ENCODE measurements around the gene TTC28.

Gene TTC28

DNA sequence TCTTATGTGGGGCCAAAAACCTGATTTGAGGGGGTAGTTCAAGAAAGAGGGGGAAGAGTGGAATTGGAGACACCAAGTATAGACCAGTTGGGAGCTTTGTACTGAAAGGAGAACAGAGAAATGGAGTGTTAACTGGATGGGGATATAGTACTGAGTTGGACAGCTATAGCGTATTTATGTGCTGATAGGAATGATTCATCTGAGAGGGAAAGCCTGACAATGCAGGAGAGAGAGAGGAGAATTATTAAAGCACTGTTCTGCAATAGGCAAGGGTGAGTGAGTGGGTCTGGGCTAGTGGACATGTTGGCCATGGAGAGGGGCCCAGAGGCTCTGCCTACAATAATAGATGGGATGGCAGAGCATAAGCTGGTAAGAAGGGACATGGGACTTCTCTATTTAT lies 707.7 kb downstream of the TTC28 start:
- Histone ChIP-seq H3K4me1 (ENCODE audit: control insufficient read depth, insufficient read depth, low read length, poor library complexity, severe bottlenecking) (no peaks in the 10 kb centered on the region), H3K9me3 (ENCODE audit: control insufficient read depth, low read length) (no peaks in the 10 kb centered on the region), H3K4me3 (ENCODE audit: insufficient read depth, low read depth, low read length, poor library complexity, severe bottlenecking) (no peak overlapping the region), H3K36me3 (ENCODE audit: control insufficient read depth, insufficient read depth, low read length) (no peaks in the 10 kb centered on the region), H3K27ac (ENCODE audit: insufficient read depth, low read length, poor library complexity, severe bottlenecking) (no peak overlapping the region), H3K27me3 (replicated peaks; ENCODE audit: control insufficient read depth, insufficient read depth, low read length, poor library complexity, severe bottlenecking) (no peaks in the 10 kb centered on the region)
- no peak for DNase-seq

GRCh38 chr22:27970596-27971220 lies 708.9 kb downstream of the TTC28 start:
- Histone ChIP-seq H3K27me3 (replicated peaks; ENCODE audit: control insufficient read depth, insufficient read depth, low read length, poor library complexity, severe bottlenecking) (no peaks in the 10 kb centered on the region), H3K4me3 (ENCODE audit: insufficient read depth, low read depth, low read length, poor library complexity, severe bottlenecking) (no peak overlapping the region), H3K4me1 (ENCODE audit: control insufficient read depth, insufficient read depth, low read length, poor library complexity, severe bottlenecking) (no peaks in the 10 kb centered on the region), H3K36me3 (ENCODE audit: control insufficient read depth, insufficient read depth, low read length) (no peaks in the 10 kb centered on the region), H3K27ac (ENCODE audit: insufficient read depth, low read length, poor library complexity, severe bottlenecking) (no peak overlapping the region), H3K9me3 (ENCODE audit: control insufficient read depth, low read length) (no peaks in the 10 kb centered on the region)
- no peak for DNase-seq

- H3K27ac ChIP-seq (ENCODE audit: insufficient read depth, low read length, poor library complexity, severe bottlenecking): no peak overlapping the region
- no peaks in the 10 kb centered on the region for H3K36me3 ChIP-seq (ENCODE audit: control insufficient read depth, insufficient read depth, low read length)
- no peak overlapping the region for H3K4me3 ChIP-seq (ENCODE audit: insufficient read depth, low read depth, low read length, poor library complexity, severe bottlenecking)
- no peaks in the 10 kb centered on the region for H3K27me3 ChIP-seq (replicated peaks; ENCODE audit: control insufficient read depth, insufficient read depth, low read length, poor library complexity, severe bottlenecking)
- no peaks in the 10 kb centered on the region for H3K9me3 ChIP-seq (ENCODE audit: control insufficient read depth, low read length)
- DNase-seq: no peak
- H3K4me1 ChIP-seq (ENCODE audit: control insufficient read depth, insufficient read depth, low read length, poor library complexity, severe bottlenecking): no peaks in the 10 kb centered on the region
Measured at GRCh38 chr22:27966168-27967064, 713.2 kb downstream of the TTC28 start.

DNA sequence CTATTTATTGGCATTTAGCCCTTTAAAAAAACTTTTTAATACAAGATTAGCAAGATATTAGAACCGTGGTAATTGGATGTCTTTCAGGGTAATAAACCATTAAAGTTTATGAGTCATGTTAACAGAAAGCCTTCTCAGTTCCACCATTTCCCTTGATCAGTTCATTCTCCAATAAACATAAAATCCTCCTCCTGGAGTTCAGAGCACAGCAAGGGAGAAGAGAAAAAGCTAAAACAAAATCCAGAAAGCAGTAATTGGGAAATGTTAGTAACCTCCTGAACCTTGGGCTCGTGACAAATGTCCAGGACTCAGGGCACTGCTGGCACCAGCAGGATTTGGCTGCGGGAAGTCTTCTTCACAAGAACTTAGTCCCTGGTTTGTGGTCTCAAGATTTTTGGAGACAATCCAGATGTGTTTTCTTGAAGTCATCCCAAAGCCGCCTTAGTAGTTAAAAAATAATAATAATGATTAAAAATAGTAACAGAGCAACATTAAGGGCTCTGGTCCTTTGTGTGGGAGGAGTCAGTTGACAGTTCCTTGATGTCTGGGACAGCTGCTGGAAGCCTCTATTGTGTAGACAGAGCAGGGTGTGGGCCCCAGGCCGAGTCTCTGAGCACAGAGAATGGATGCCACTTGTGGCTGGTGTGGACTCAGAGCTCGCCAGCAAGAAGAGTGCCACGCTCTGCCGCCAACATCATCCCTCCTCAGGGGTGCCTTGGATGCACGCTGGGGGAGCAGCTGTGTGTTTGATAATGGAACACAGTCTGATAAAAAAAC lies 717.2 kb downstream of the TTC28 start:
- no peak for DNase-seq
- Histone ChIP-seq H3K36me3 (ENCODE audit: control insufficient read depth, insufficient read depth, low read length) (no peaks in the 10 kb centered on the region), H3K4me3 (ENCODE audit: insufficient read depth, low read depth, low read length, poor library complexity, severe bottlenecking) (no peak overlapping the region)

DNA sequence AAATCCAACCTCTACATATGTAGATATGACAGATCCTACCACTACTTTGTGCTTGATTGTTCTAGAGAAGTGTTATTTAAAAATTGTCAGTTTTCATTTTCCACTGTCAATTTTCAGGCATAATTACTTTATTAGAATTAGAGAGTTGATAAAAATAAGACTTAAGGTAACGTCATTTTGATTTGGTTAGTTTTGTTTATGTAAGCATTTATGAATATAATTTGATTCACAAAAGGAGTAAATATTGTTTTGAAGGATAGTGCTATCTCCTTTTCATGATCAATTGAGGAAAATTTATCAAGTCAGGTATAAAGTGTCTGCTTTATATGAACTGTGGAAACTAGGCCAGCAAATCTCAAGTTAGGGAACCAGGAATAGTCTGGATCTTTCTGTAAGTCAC lies 718.0 kb downstream of the TTC28 start:
- H3K27me3 ChIP-seq (replicated peaks; ENCODE audit: control insufficient read depth, insufficient read depth, low read length, poor library complexity, severe bottlenecking): no peaks in the 10 kb centered on the region
- no peaks in the 10 kb centered on the region for H3K36me3 ChIP-seq (ENCODE audit: control insufficient read depth, insufficient read depth, low read length)
- no peak overlapping the region for H3K4me3 ChIP-seq (ENCODE audit: insufficient read depth, low read depth, low read length, poor library complexity, severe bottlenecking)
- H3K27ac ChIP-seq (ENCODE audit: insufficient read depth, low read length, poor library complexity, severe bottlenecking): no peak overlapping the region
- DNase-seq: no peak
- H3K9me3 ChIP-seq (ENCODE audit: control insufficient read depth, low read length): no peaks in the 10 kb centered on the region
- H3K4me1 ChIP-seq (ENCODE audit: control insufficient read depth, insufficient read depth, low read length, poor library complexity, severe bottlenecking): no peaks in the 10 kb centered on the region

More for the DNA sequence above, 717.2 kb downstream of the TTC28 start:
- no peaks in the 10 kb centered on the region for H3K9me3 ChIP-seq (ENCODE audit: control insufficient read depth, low read length)
- no peaks in the 10 kb centered on the region for H3K27me3 ChIP-seq (replicated peaks; ENCODE audit: control insufficient read depth, insufficient read depth, low read length, poor library complexity, severe bottlenecking)
- no peaks in the 10 kb centered on the region for H3K4me1 ChIP-seq (ENCODE audit: control insufficient read depth, insufficient read depth, low read length, poor library complexity, severe bottlenecking)
- no peak overlapping the region for H3K27ac ChIP-seq (ENCODE audit: insufficient read depth, low read length, poor library complexity, severe bottlenecking)

- no peaks in the 10 kb centered on the region for H3K4me1 ChIP-seq (ENCODE audit: control insufficient read depth, insufficient read depth, low read length, poor library complexity, severe bottlenecking)
- H3K27ac ChIP-seq (ENCODE audit: insufficient read depth, low read length, poor library complexity, severe bottlenecking): no peak overlapping the region
Measured at GRCh38 chr22:27961182-27961581, 718.5 kb downstream of the TTC28 start.

DNA sequence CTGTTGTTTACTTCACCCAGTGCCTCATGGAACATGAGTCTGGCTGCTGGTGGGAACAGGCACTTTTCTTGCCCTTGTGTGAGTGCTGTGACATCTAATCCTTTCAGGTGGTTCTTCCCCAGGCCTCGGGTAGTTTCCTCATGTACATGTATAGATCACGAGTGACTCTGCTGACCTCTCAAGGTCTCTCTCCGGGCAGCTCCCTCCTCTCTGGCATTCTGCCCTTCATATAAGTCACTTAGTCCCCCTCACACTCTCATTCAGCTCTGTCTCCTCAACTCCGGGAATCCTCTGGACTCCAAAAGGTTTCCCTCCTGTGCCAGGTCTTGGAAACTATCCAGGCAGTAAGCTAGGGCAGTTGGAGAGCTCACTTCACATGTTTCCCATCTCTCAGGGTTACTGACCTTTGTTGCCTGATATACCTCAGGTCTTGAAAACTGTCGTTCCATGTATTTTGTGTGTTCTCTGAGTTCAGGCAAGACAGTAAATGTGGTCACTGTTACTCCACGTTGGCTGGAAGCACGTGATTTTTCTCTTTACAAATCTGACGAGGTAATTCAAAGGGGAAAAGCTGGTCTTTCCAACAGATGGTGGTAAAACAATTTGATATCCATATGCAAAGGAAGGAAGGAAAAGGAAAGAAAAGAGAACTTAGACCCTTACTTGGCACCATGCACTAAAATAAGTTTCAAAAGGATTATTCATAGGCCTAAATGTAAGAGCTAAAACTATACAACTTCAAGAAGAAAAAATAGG lies 720.1 kb downstream of the TTC28 start:
- Histone ChIP-seq H3K9me3 (ENCODE audit: control insufficient read depth, low read length) (no peaks in the 10 kb centered on the region), H3K4me3 (ENCODE audit: insufficient read depth, low read depth, low read length, poor library complexity, severe bottlenecking) (no peak overlapping the region), H3K36me3 (ENCODE audit: control insufficient read depth, insufficient read depth, low read length) (no peaks in the 10 kb centered on the region), H3K27me3 (replicated peaks; ENCODE audit: control insufficient read depth, insufficient read depth, low read length, poor library complexity, severe bottlenecking) (no peaks in the 10 kb centered on the region), H3K4me1 (ENCODE audit: control insufficient read depth, insufficient read depth, low read length, poor library complexity, severe bottlenecking) (no peaks in the 10 kb centered on the region), H3K27ac (ENCODE audit: insufficient read depth, low read length, poor library complexity, severe bottlenecking) (no peak overlapping the region)
- no peak for DNase-seq

More at GRCh38 chr22:27961182-27961581, 718.5 kb downstream of the TTC28 start:
- H3K36me3 ChIP-seq (ENCODE audit: control insufficient read depth, insufficient read depth, low read length): no peaks in the 10 kb centered on the region
- H3K9me3 ChIP-seq (ENCODE audit: control insufficient read depth, low read length): no peaks in the 10 kb centered on the region
- H3K4me3 ChIP-seq (ENCODE audit: insufficient read depth, low read depth, low read length, poor library complexity, severe bottlenecking): no peak overlapping the region
- no peaks in the 10 kb centered on the region for H3K27me3 ChIP-seq (replicated peaks; ENCODE audit: control insufficient read depth, insufficient read depth, low read length, poor library complexity, severe bottlenecking)
- no peak for DNase-seq

DNA sequence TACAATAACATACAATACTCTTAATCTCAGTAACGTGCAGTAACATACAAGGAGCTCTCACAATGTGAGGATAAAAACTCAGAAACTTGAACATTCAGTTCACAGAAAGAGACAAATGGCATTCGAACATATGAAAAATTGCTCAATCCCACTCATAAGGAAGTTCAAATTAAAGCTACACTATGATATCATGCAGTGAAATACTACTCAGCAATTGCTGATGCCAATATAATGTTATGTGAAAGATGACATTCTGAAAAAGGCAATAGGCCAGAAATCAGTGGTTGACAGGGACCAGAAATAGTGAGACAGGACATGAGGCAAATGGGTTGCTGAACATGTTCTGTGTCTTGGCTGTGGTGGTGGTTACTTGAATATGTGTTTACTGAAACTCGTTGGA lies 726.9 kb downstream of the TTC28 start:
- DNase-seq: no peak
- no peaks in the 10 kb centered on the region for H3K36me3 ChIP-seq (ENCODE audit: control insufficient read depth, insufficient read depth, low read length)
- no peaks in the 10 kb centered on the region for H3K4me1 ChIP-seq (ENCODE audit: control insufficient read depth, insufficient read depth, low read length, poor library complexity, severe bottlenecking)
- H3K27me3 ChIP-seq (replicated peaks; ENCODE audit: control insufficient read depth, insufficient read depth, low read length, poor library complexity, severe bottlenecking): no peaks in the 10 kb centered on the region
- no peak overlapping the region for H3K4me3 ChIP-seq (ENCODE audit: insufficient read depth, low read depth, low read length, poor library complexity, severe bottlenecking)
- no peak overlapping the region for H3K27ac ChIP-seq (ENCODE audit: insufficient read depth, low read length, poor library complexity, severe bottlenecking)
- H3K9me3 ChIP-seq (ENCODE audit: control insufficient read depth, low read length): no peaks in the 10 kb centered on the region

DNA sequence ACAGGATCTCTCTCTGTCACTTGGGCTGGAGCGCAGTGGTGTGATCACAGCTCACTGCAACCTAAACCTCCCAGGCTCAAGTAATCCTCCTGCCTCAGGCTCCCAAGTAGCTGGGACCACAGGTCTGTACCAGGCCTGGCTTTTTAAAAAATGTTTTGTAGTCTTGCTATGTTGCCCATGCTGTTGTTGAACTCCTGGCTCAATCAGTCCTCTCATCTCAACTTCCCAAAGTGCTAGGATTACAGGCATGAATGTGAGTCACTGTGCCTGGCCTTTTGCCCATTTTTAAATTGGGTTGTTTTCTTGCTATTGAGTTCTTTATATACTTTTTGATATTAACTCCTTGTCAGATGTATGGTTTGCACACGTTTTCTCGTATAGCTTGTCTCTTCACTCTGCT lies 727.5 kb downstream of the TTC28 start:
- Histone ChIP-seq H3K36me3 (ENCODE audit: control insufficient read depth, insufficient read depth, low read length) (no peaks in the 10 kb centered on the region), H3K9me3 (ENCODE audit: control insufficient read depth, low read length) (no peaks in the 10 kb centered on the region), H3K4me3 (ENCODE audit: insufficient read depth, low read depth, low read length, poor library complexity, severe bottlenecking) (no peak overlapping the region), H3K27me3 (replicated peaks; ENCODE audit: control insufficient read depth, insufficient read depth, low read length, poor library complexity, severe bottlenecking) (no peaks in the 10 kb centered on the region), H3K4me1 (ENCODE audit: control insufficient read depth, insufficient read depth, low read length, poor library complexity, severe bottlenecking) (no peaks in the 10 kb centered on the region), H3K27ac (ENCODE audit: insufficient read depth, low read length, poor library complexity, severe bottlenecking) (no peak overlapping the region)
- no peak for DNase-seq
